ENCODE measurements around the gene COL6A5. TPM values are rescaled to one million over a fixed set of nuclear protein-coding genes. Genes with fewer than 3 reads are reported as not detected.
A peak's percentile ranks its signal among the peaks of the same experiment; 100 is the strongest.
"Not testable (repeated sequence)": the region's sequence is repeated elsewhere in the genome, so short reads cannot be mapped to it uniquely, and the experiment has no call there.

Gene COL6A5
- total RNA-seq (2014; rRNA removed; shearing (Covaris generic)): not detected in 2 replicates

- peak within 1 kb of the TSS; percentile 31 for H3K4me3 ChIP-seq (ENCODE audit: insufficient read depth, low read depth, low read length)
- no peaks in the 10 kb centered on the region for H3K36me3 ChIP-seq (replicated peaks; ENCODE audit: control insufficient read depth, insufficient read depth, low read length)
- DNase-seq: peak; percentile 49
- peaks cover 30% of the 10 kb centered on the region for H3K27me3 ChIP-seq (ENCODE audit: control insufficient read depth, insufficient read depth, low read length)
Observed at GRCh38 chr3:130345487-130346079, at the start of gene COL6A5. Gene COL6A5, plus strand, starts transcription at chr3:130345672. Its CDS starts 27,967 bp downstream, at chr3:130373639.

- DNase-seq: no peak
- H3K36me3 ChIP-seq (replicated peaks; ENCODE audit: control insufficient read depth, insufficient read depth, low read length): no peaks in the 10 kb centered on the region
- no peaks in the 10 kb centered on the region for H3K27me3 ChIP-seq (ENCODE audit: control insufficient read depth, insufficient read depth, low read length)
- no peak overlapping the region for H3K4me3 ChIP-seq (ENCODE audit: insufficient read depth, low read depth, low read length)
Observed at GRCh38 chr3:130299531-130299930, 45.9 kb upstream of the COL6A5 start.

DNA sequence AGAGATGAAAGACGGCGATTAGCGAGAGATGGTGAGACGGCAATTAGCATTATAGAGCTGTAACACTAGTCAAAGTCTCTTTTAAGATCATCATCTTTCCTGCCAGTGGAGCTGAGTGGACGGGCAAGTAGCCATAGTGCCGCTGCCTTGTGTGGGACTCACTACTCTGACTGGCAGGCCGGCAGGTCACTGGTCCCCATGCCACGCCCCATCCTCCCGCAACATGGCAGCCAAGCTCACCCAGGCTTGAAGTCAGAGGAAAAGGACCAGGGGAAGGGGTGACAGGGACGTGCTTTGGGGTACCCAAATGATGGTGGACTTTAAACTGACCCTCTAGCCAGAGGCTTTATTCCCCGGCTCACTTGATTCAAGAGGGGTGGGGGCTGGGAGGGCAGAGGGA, 44.6 kb upstream of the COL6A5 start:
- DNase-seq: no peak
- Histone ChIP-seq H3K27me3 (ENCODE audit: control insufficient read depth, insufficient read depth, low read length) (no peaks in the 10 kb centered on the region), H3K36me3 (replicated peaks; ENCODE audit: control insufficient read depth, insufficient read depth, low read length) (no peaks in the 10 kb centered on the region), H3K4me3 (ENCODE audit: insufficient read depth, low read depth, low read length) (no peak overlapping the region)

DNA sequence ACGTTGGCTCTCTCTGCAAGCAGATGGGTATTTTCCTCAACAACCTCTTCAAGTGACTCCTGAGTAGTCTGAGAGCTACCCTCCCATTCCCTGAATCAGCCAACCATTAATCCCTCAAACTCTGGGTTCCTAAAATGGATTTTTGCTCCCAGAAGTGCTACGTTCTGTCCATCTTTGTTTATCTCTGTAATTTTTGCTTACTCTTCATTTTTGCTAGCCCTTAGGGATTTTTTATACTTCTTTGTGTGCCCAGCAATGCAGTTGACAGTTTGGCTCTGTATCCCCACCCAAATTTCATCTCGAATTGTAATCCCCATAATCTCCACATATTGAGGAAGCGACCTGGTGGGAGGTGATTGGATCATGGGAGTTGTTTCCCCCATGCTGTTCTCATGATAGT, 35.4 kb upstream of the COL6A5 start:
- no peak for DNase-seq
- Histone ChIP-seq H3K27me3 (ENCODE audit: control insufficient read depth, insufficient read depth, low read length) (no peaks in the 10 kb centered on the region), H3K36me3 (replicated peaks; ENCODE audit: control insufficient read depth, insufficient read depth, low read length) (no peaks in the 10 kb centered on the region), H3K4me3 (ENCODE audit: insufficient read depth, low read depth, low read length) (no peak overlapping the region)

- H3K27me3 ChIP-seq (ENCODE audit: control insufficient read depth, insufficient read depth, low read length): no peaks in the 10 kb centered on the region
- no peak for DNase-seq
- H3K4me3 ChIP-seq (ENCODE audit: insufficient read depth, low read depth, low read length): no peak overlapping the region
- no peaks in the 10 kb centered on the region for H3K36me3 ChIP-seq (replicated peaks; ENCODE audit: control insufficient read depth, insufficient read depth, low read length)
Observed at GRCh38 chr3:130312374-130312773, 33.1 kb upstream of the COL6A5 start.

DNA sequence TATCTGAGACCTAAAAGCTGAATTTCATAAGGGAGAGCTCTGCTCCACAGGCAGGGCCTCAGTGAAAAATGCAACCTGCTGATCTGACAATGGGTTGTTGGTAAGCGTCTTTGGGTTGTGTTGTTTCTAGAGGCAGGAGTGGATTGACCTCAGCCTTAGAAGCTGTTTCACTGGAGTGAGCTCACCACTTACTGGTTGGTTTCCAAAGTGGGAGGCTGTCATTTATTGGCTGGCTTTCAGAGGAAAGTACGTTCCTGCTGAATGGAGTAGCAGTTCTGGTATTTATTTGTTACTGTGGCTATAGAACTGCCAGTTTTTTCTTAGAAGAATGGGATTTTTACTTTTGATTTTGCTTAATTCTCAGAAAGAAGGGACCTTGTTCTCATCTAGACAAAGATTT, 29.3 kb upstream of the COL6A5 start:
- no peaks in the 10 kb centered on the region for H3K27me3 ChIP-seq (ENCODE audit: control insufficient read depth, insufficient read depth, low read length)
- no peaks in the 10 kb centered on the region for H3K36me3 ChIP-seq (replicated peaks; ENCODE audit: control insufficient read depth, insufficient read depth, low read length)
- no peak overlapping the region for H3K4me3 ChIP-seq (ENCODE audit: insufficient read depth, low read depth, low read length)
- no peak for DNase-seq

DNA sequence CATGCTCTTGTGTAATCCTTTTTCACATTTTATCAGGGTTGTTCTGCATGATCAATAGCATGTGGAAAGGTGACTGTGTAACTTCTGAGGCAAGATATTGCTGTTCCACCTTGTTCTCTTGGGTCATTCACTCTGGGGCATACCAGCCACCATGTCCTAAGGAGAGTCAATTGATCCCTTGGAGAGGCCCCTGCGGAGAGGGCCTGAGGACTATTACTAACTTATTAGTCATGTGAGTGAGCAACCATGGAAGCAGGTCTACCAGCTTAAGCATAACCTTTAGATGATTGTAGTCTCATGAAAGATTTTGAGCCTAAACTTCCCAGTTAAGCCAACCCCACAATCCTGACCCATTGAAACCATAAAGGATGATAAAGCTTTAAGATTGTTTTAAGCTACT, 22.0 kb upstream of the COL6A5 start:
- H3K27me3 ChIP-seq (ENCODE audit: control insufficient read depth, insufficient read depth, low read length): no peaks in the 10 kb centered on the region
- no peak overlapping the region for H3K4me3 ChIP-seq (ENCODE audit: insufficient read depth, low read depth, low read length)
- no peaks in the 10 kb centered on the region for H3K36me3 ChIP-seq (replicated peaks; ENCODE audit: control insufficient read depth, insufficient read depth, low read length)
- no peak for DNase-seq

- Histone ChIP-seq H3K36me3 (replicated peaks; ENCODE audit: control insufficient read depth, insufficient read depth, low read length) (no peaks in the 10 kb centered on the region), H3K4me3 (ENCODE audit: insufficient read depth, low read depth, low read length) (no peak overlapping the region), H3K27me3 (ENCODE audit: control insufficient read depth, insufficient read depth, low read length) (peaks cover 17% of the 10 kb centered on the region)
- DNase-seq: no peak
Observed at GRCh38 chr3:130340766-130341165, 4.7 kb upstream of the COL6A5 start.

DNA sequence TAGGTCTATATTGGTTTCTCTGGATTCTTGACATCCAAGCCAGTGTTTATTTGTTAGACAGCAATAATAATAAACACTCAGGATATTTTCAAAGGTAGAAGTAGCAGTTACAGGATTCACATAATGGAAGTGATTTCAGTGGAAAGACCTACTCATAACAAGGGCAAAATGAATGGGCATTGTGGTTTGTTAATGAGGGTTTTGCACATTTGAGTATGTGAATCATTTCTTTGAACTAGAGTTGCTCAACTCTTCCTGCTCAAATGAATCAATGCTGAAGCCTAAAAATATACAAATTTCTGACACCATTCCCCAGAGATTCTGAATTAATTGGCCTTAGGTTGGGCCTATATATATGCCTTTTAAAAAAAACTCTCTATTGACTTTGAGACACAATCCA, 4.1 kb upstream of the COL6A5 start:
- H3K4me3 ChIP-seq (ENCODE audit: insufficient read depth, low read depth, low read length): no peak overlapping the region
- peaks cover 23% of the 10 kb centered on the region for H3K27me3 ChIP-seq (ENCODE audit: control insufficient read depth, insufficient read depth, low read length)
- no peak for DNase-seq
- H3K36me3 ChIP-seq (replicated peaks; ENCODE audit: control insufficient read depth, insufficient read depth, low read length): no peaks in the 10 kb centered on the region

DNA sequence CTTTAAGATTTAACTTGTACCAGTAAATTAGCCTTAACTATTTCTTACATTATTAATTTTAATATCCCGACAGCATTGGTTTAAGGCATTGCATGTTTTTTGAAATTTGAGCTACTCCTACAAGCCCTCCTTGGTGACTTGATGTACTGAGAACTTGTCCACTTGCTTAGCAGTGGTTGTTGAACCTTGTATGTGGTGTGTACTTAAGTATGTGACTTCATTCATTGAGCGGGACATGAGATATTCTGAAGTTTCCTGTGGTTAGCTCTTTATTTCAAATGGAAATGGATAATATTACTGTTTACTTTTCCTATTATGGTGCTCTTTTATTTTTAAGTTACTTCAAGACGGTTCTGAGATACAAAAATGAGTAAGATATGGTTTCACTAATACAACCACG, 3.6 kb upstream of the COL6A5 start:
- DNase-seq: no peak
- no peaks in the 10 kb centered on the region for H3K36me3 ChIP-seq (replicated peaks; ENCODE audit: control insufficient read depth, insufficient read depth, low read length)
- peaks cover 27% of the 10 kb centered on the region for H3K27me3 ChIP-seq (ENCODE audit: control insufficient read depth, insufficient read depth, low read length)
- no peak overlapping the region for H3K4me3 ChIP-seq (ENCODE audit: insufficient read depth, low read depth, low read length)

DNA sequence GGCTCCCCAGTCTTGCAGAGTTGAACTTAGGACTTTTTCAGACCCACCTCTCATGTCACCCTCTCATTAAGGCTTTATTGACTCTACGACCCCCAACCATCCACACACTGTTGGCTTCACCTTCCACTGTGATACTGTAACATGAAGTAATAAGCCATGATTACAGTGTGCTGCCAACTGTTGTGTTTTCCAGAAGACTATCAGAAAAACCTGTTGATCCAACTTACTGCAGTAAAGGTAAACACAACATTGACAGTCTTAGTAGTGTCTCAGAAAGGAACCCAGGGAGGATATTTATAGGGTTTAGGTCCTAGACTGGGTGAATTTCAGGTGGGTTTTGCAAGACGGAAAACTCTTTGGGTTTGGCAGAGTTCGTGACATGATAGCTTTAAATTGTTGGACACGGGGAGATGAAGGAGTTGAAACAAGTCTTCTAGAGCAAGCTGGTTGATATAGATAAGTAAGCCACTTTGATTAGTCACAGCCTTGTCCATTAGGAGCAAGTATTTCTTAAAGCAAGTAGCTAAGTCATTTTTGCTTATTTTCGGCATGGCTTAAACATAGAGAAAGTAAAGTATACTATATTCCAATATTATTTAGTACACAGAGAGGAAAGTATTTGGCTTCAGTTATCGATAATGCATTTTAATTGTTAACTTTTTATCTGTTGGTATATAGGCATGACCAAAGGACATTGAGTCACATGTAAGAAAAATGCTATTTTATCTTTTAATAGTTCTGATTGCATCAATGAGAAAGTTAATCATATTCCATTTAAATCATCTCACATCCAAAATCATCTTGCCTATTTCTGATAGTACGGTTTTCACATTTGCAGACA, 2.4 kb upstream of the COL6A5 start:
- no peak for DNase-seq
- peaks cover 30% of the 10 kb centered on the region for H3K27me3 ChIP-seq (ENCODE audit: control insufficient read depth, insufficient read depth, low read length)
- H3K36me3 ChIP-seq (replicated peaks; ENCODE audit: control insufficient read depth, insufficient read depth, low read length): no peaks in the 10 kb centered on the region
- H3K4me3 ChIP-seq (ENCODE audit: insufficient read depth, low read depth, low read length): no peak overlapping the region

GRCh38 chr3:130348258-130348657, 2.8 kb downstream of the COL6A5 start:
- DNase-seq; H3K4me3 ChIP-seq (ENCODE audit: insufficient read depth, low read depth, low read length); H3K36me3 ChIP-seq (replicated peaks; ENCODE audit: control insufficient read depth, insufficient read depth, low read length): not testable (repeated sequence)
- peaks cover 30% of the 10 kb centered on the region for H3K27me3 ChIP-seq (ENCODE audit: control insufficient read depth, insufficient read depth, low read length)

GRCh38 chr3:130354430-130354829, 9.0 kb downstream of the COL6A5 start:
- Histone ChIP-seq H3K4me3 (ENCODE audit: insufficient read depth, low read depth, low read length) (no peak overlapping the region), H3K27me3 (ENCODE audit: control insufficient read depth, insufficient read depth, low read length) (no peaks in the 10 kb centered on the region), H3K36me3 (replicated peaks; ENCODE audit: control insufficient read depth, insufficient read depth, low read length) (no peaks in the 10 kb centered on the region)
- no peak for DNase-seq

GRCh38 chr3:130374033-130374432, 28.6 kb downstream of the COL6A5 start:
- Histone ChIP-seq H3K36me3 (replicated peaks; ENCODE audit: control insufficient read depth, insufficient read depth, low read length) (no peaks in the 10 kb centered on the region), H3K27me3 (ENCODE audit: control insufficient read depth, insufficient read depth, low read length) (no peaks in the 10 kb centered on the region), H3K4me3 (ENCODE audit: insufficient read depth, low read depth, low read length) (no peak overlapping the region)
- DNase-seq: no peak

- DNase-seq: no peak
- no peak overlapping the region for H3K4me3 ChIP-seq (ENCODE audit: insufficient read depth, low read depth, low read length)
- H3K27me3 ChIP-seq (ENCODE audit: control insufficient read depth, insufficient read depth, low read length): no peaks in the 10 kb centered on the region
- no peaks in the 10 kb centered on the region for H3K36me3 ChIP-seq (replicated peaks; ENCODE audit: control insufficient read depth, insufficient read depth, low read length)
Observed at GRCh38 chr3:130374908-130375307, 29.4 kb downstream of the COL6A5 start.

All from H7 (cell line).